Left colon (tissue), 2 donors: Measurements from ENCODE around the gene ADCK2. TPM values are rescaled to one million over a fixed set of nuclear protein-coding genes. Genes with fewer than 3 reads are reported as not detected.
"Not testable (repeated sequence)": the region's sequence is repeated elsewhere in the genome, so short reads cannot be mapped to it uniquely, and the experiment has no call there.

Experiments used
- ATAC-seq: fragments of 200-7000 bp; cut with Tn5 transposase; one replicate; pipeline ENCODE4 v1.9.1; 2020; ENCODE audit warnings: mild to moderate bottlenecking, moderate library complexity
- DNase-seq, 2 donors: peaks; one replicate each; pipeline ENCODE4 v3.0.0-alpha.2; 2020
- intact Hi-C, 2 donors: fragments of 100-400 bp; cut with DNase I in 1 of 2; cut with micrococcal nuclease in 1 of 2; formaldehyde crosslinking; loops; one replicate each; pipeline versions ENCODE4 v1.11.2 to v1.14.0; 2022; cut with DNase I, micrococcal nuclease
- total RNA-seq, 2 donors: library from RNA; stranded (reverse); fragmentation: NEBNext Ultra II Directional; extraction: Animal tissue kit (Norgen Biotek cat#: 25700); gene quantifications; one replicate each; pipeline ENCODE4 v1.2.1, GENCODE V29; 2021
- donor health status: DM: no; HTN: no; CAD: no.
- donor health status: DM: yes; HTN: yes; CAD: no.

The ADCK2 gene
- total RNA-seq, 2 donors from 2014 or later = 26.3 to 26.5 TPM

GRCh38 chr7:140669862-140670261 is 2.9 kb upstream of the ADCK2 start:
- ATAC-seq, DNase-seq, intact Hi-C loops: not testable (repeated sequence)

GRCh38 chr7:140670343-140670935 is 2.3 kb upstream of the ADCK2 start:
- ATAC-seq (no peak), DNase-seq (no peak)
- intact Hi-C loops = no loop called here

- intact Hi-C loops = no loop called here
- DNase-seq (no peak), ATAC-seq (no peak)
Observed at GRCh38 chr7:140671966-140672365, 779 bp upstream of the ADCK2 start.

GRCh38 chr7:140673063-140673773 is 473 bp downstream of the ADCK2 start:
- intact Hi-C loops = no loop called here
- ATAC-seq = peak; percentile 82
- peak; percentile 85 to 86 for DNase-seq

- intact Hi-C loops = no loop called here
- ATAC-seq = peak; percentile 31
- DNase-seq = no peak
Observed at GRCh38 chr7:140673774-140674155, 1.0 kb downstream of the ADCK2 start.

GRCh38 chr7:140674356-140674800 is 1.6 kb downstream of the ADCK2 start:
- peak; percentile 41 to 52 for DNase-seq
- ATAC-seq = peak; percentile 15
- intact Hi-C loops = no loop called here

GRCh38 chr7:140674899-140675701 is 2.4 kb downstream of the ADCK2 start:
- peak in 1 of 2 donors; percentile 20 for DNase-seq
- intact Hi-C loops = no loop called here
- peak; percentile 10 for ATAC-seq

- no peak for ATAC-seq
- intact Hi-C loops = no loop called here
- peak in 1 of 2 donors; percentile 4 for DNase-seq
Observed at GRCh38 chr7:140675726-140676125, 3.0 kb downstream of the ADCK2 start.

GRCh38 chr7:140676306-140676705 is 3.6 kb downstream of the ADCK2 start:
- ATAC-seq (no peak), DNase-seq (peak; percentile 1 to 5)
- intact Hi-C loops = no loop called here

- intact Hi-C loops, ATAC-seq: not testable (repeated sequence)
- peak in 1 of 2 donors; percentile 14 for DNase-seq
Observed at GRCh38 chr7:140676956-140677355, 4.2 kb downstream of the ADCK2 start.

GRCh38 chr7:140677496-140677895 is 4.8 kb downstream of the ADCK2 start:
- no peak for ATAC-seq
- intact Hi-C loops = no loop called here

GRCh38 chr7:140678081-140678815 is 5.5 kb downstream of the ADCK2 start:
- intact Hi-C loops = no loop called here
- DNase-seq (peak in 1 of 2 donors; percentile 15), ATAC-seq (no peak)

More at GRCh38 chr7:140677496-140677895, 4.8 kb downstream of the ADCK2 start:
- peak in 1 of 2 donors; percentile 11 for DNase-seq

GRCh38 chr7:140678816-140679130 is 6.0 kb downstream of the ADCK2 start:
- DNase-seq (peak in 1 of 2 donors; percentile 1), ATAC-seq (no peak)
- intact Hi-C loops = no loop called here

- intact Hi-C loops = no loop called here
- DNase-seq (peak in 1 of 2 donors; percentile 2), ATAC-seq (no peak)
Observed at GRCh38 chr7:140679186-140679585, 6.4 kb downstream of the ADCK2 start.

- no peak for ATAC-seq
- intact Hi-C loops = no loop called here
- DNase-seq = no peak
Observed at GRCh38 chr7:140680886-140681285, 8.1 kb downstream of the ADCK2 start.

- intact Hi-C loops = no loop called here
- ATAC-seq (no peak), DNase-seq (no peak)
Observed at GRCh38 chr7:140681766-140682165, 9.0 kb downstream of the ADCK2 start.

- DNase-seq (no peak), ATAC-seq (no peak)
- intact Hi-C loops = no loop called here
Observed at GRCh38 chr7:140683657-140684056, 10.9 kb downstream of the ADCK2 start.

- DNase-seq (no peak), ATAC-seq (no peak)
- intact Hi-C loops = no loop called here
Observed at GRCh38 chr7:140684066-140684950, 11.6 kb downstream of the ADCK2 start.
